Tibial nerve (tissue), 4 donors: ENCODE results near the gene CHRDL2. TPM values are rescaled to one million over a fixed set of nuclear protein-coding genes. Genes with fewer than 3 reads are reported as not detected.

Experiments
- DNase-seq, 2 donors: peaks; one replicate each; pipeline ENCODE4 v3.0.0-alpha.2; 2019; ENCODE audit warnings: low spot score in 2 of 2
- H3K27ac ChIP-seq, 4 donors: fragments of 200-600 bp; sonication (generic) in 3 of 4; one replicate each; pipeline ENCODE4 v1.5.1; 2017 to 2019; ENCODE audit warnings: mild to moderate bottlenecking in 1 of 4
- H3K27me3 ChIP-seq, 2 donors: fragments of 200-600 bp; sonication (generic) in 1 of 2; one replicate each; pipeline versions ENCODE4 v1.5.1 to v1.6.0; 2017 to 2019
- H3K36me3 ChIP-seq, 3 donors: fragments of 200-600 bp; sonication (generic); one replicate each; pipeline ENCODE4 v1.5.1; 2018 to 2019
- H3K4me1 ChIP-seq, 4 donors: fragments of 200-600 bp; sonication (generic) in 3 of 4; one replicate each; pipeline ENCODE4 v1.5.1; 2017 to 2019
- H3K4me3 ChIP-seq, 4 donors: fragments of 200-600 bp; sonication (generic) in 3 of 4; one replicate each; pipeline ENCODE4 v1.5.1; 2017 to 2019; ENCODE audit warnings: mild to moderate bottlenecking in 1 of 4, moderate library complexity in 1 of 4
- H3K9me3 ChIP-seq, 4 donors: fragments of 200-600 bp; sonication (generic) in 3 of 4; one replicate each; pipeline ENCODE4 v1.5.1; 2017 to 2019
- CTCF ChIP-seq, 5 experiments: fragments of 200-600 bp in 3 of 5; fragments of 450-650 bp in 2 of 5; sonication (generic) in 3 of 5; IDR thresholded peaks; one replicate each; pipeline ENCODE4 v1.5.1; 2016 to 2019; ENCODE audit warnings: antibody characterized with exemption in 5 of 5, mild to moderate bottlenecking in 3 of 5, moderate library complexity in 2 of 5
- EP300 ChIP-seq, 2 donors: sonication (generic); formaldehyde crosslinking; IDR thresholded peaks; one replicate each; pipeline ENCODE4 v1.6.1; 2017; ENCODE audit warnings: antibody characterized with exemption in 2 of 2, mild to moderate bottlenecking in 1 of 2
- POLR2A ChIP-seq, 2 donors: fragments of 450-650 bp; IDR thresholded peaks; one replicate each; pipeline ENCODE4 v1.6.1; 2017; ENCODE audit warnings: antibody characterized with exemption in 2 of 2, mild to moderate bottlenecking in 2 of 2, moderate library complexity in 2 of 2
- WGBS, 2 donors: methylation state at CpG; one replicate each; pipeline ENCODE4 v1.1.5; 2018; 5-methylcytosine and 5-hydroxymethylcytosine counted together
- total RNA-seq, 4 donors: library from RNA; depleted of rRNA; stranded (reverse); fragments of >200 nt; gene quantifications; one replicate each; pipeline ENCODE4 v1.1.0, GENCODE V29; 2016

CHRDL2 gene
- total RNA-seq, 4 donors from 2014 or later = not detected

DNA sequence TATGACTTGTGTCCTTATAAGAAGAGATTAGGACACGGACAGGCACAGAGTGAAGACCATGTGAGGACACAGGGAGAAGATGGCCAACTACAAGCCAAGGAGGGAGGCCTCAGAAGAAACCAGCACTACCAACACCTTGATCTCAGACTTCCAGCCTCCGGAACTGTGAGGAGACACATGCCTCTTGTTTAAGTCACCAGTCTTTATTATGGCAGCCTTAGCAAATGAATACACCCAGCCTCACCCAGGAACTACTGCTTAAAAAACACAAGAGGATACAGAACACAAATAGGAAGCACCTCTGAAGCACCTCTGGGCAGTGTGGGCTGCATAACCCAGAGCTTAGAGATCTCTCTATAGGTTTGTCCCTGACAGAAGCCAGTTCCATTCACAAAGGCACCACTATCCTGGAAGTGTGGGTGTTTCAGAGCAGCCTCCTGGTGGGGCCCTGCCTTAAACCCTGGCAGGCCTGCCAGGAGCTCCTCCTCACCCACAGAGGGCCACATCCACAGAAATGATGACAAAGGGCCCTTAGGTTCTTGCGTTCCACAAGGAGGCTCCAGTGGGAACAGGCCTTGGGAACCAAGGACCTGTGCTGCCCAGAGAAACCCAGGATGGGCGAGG, 58.8 kb downstream of the CHRDL2 start:
- H3K36me3 ChIP-seq = no peaks in the 10 kb centered on the region
- DNase-seq = no peak
- TF ChIP-seq EP300 (IDR thresholded peaks at IDR 0.05) (no peak), POLR2A (IDR thresholded peaks at IDR 0.05) (no peak), CTCF (IDR thresholded peaks at IDR 0.05) (no peak)
- H3K27me3 ChIP-seq = no peaks in the 10 kb centered on the region
- peak overlapping the region in 2 of 4 donors; percentile 34 to 63 for H3K27ac ChIP-seq
- 56 to 73% methylated on average over 4 of the region's 4 CpGs for whole genome bisulfite sequencing, 2 donors
- no peak overlapping the region for H3K4me3 ChIP-seq
- H3K9me3 ChIP-seq = no peaks in the 10 kb centered on the region
- H3K4me1 ChIP-seq = peaks cover 0 to 16% (median 6%) of the 10 kb centered on the region in 4 donors

GRCh38 chr11:74671520-74672196, 59.6 kb downstream of the CHRDL2 start:
- 91 to 93% methylated on average over 10 of the region's 10 CpGs for WGBS, 2 donors
- Histone ChIP-seq H3K4me3 (no peak overlapping the region), H3K27ac (no peak overlapping the region), H3K36me3 (no peaks in the 10 kb centered on the region), H3K4me1 (peaks cover 0 to 16% (median 6%) of the 10 kb centered on the region in 4 donors), H3K9me3 (no peaks in the 10 kb centered on the region), H3K27me3 (no peaks in the 10 kb centered on the region)
- TF ChIP-seq EP300 (IDR thresholded peaks at IDR 0.05) (no peak), CTCF (IDR thresholded peaks at IDR 0.05) (no peak), POLR2A (IDR thresholded peaks at IDR 0.05) (no peak)
- no peak for DNase-seq

DNA sequence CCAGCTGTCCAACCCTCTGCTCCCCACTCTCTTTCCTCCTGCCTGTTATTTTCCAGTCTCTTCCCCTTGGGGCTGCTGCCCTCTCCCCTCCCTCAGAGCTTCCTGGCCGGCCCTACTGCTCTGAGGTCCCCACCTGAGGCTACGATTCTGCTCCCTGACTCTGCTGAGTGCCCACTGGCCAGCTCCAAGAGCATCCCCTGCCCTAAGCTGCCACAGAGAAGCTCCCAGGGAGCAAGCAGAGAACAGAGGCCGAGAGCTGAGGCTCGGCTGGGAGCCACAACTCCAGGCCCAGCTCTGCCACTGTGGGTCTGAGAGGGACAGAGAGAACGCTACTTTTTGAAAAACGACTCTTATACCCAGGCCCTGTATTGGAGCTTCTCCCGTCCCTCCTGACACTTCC, 61.1 kb downstream of the CHRDL2 start:
- no peak for TF ChIP-seq POLR2A (IDR thresholded peaks at IDR 0.05)
- no peak for TF ChIP-seq CTCF (IDR thresholded peaks at IDR 0.05)
- TF ChIP-seq EP300 (IDR thresholded peaks at IDR 0.05) = no peak
- H3K4me3 ChIP-seq = no peak overlapping the region
- no peaks in the 10 kb centered on the region for H3K9me3 ChIP-seq
- H3K36me3 ChIP-seq = no peaks in the 10 kb centered on the region
- peaks cover 0 to 16% (median 6%) of the 10 kb centered on the region in 4 donors for H3K4me1 ChIP-seq
- no peak overlapping the region for H3K27ac ChIP-seq
- WGBS, 2 donors = 82 to 84% methylated on average over 7 of the region's 7 CpGs
- no peak for DNase-seq
- H3K27me3 ChIP-seq = no peaks in the 10 kb centered on the region

DNA sequence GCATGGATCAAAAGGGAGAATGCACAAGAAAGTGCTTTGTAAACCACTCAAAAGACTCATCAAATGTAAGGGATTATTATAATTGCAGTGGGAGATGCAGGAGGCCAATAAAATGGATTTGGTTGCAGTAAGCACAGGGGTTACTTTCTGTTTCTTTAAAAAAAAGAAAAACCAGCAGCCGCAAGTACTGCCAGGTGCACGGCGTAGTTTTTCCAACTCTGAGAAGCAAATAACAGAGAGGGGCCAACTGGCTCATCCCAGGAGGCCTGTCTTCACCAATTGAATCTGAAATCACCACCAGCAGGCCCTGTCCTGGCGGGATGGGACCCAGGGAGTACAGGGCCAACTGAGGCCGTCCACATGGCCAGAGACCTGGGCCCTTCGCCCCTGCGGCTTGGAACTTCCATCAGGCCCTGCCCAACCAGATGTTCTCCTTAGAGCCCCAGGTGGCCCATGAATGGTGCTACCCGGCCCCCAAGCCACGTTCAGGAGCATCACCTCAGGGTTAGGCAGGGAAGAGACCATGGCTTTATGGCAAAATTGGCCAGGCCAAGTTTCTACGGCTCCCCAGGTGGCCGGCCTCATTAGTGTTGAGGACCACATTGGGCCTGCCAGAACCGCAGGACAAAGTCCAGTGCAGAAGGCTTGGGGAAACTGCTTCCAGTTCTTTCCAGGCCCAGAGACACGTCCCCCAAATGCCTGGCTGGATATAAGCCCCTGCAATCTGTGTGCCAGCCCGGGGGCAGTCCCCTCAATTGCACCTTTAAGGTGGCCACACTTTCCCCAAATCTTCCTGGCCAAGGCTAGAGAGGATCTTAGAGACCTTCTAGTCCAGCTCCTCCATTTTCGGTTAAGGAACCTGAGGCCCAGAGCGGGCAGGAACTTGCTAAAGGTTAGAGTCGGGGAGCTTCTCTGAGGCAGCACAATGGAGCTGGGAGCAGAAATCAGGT, 61.7 kb downstream of the CHRDL2 start:
- WGBS, 2 donors = 72 to 74% methylated on average over 15 to 16 of the region's 17 CpGs
- H3K4me3 ChIP-seq = no peak overlapping the region
- peaks cover 0 to 16% (median 6%) of the 10 kb centered on the region in 4 donors for H3K4me1 ChIP-seq
- no peaks in the 10 kb centered on the region for H3K27me3 ChIP-seq
- no peaks in the 10 kb centered on the region for H3K9me3 ChIP-seq
- no peak for DNase-seq
- no peak for TF ChIP-seq POLR2A (IDR thresholded peaks at IDR 0.05)
- TF ChIP-seq CTCF (IDR thresholded peaks at IDR 0.05) = no peak
- TF ChIP-seq EP300 (IDR thresholded peaks at IDR 0.05) = no peak
- H3K36me3 ChIP-seq = no peaks in the 10 kb centered on the region
- H3K27ac ChIP-seq = no peak overlapping the region
